CD4-positive, alpha-beta T cell treated with Interleukin-4 for 4 hours (primary cell): ENCODE results near the gene AHCYL1.
"Not testable (repeated sequence)": the region's sequence is repeated elsewhere in the genome, so short reads cannot be mapped to it uniquely, and the experiment has no call there.

Source experiments
- DNase-seq: peaks from one replicate; pipeline ENCODE4 v3.0.0-alpha.2; 2020

The AHCYL1 gene

GRCh38 chr1:109984456-109985246, at the start of gene AHCYL1:
Gene AHCYL1 (plus strand): TSS chr1:109984765. CDS start chr1:109985053, 288 bp downstream.
- DNase-seq = peak; percentile 98

DNA sequence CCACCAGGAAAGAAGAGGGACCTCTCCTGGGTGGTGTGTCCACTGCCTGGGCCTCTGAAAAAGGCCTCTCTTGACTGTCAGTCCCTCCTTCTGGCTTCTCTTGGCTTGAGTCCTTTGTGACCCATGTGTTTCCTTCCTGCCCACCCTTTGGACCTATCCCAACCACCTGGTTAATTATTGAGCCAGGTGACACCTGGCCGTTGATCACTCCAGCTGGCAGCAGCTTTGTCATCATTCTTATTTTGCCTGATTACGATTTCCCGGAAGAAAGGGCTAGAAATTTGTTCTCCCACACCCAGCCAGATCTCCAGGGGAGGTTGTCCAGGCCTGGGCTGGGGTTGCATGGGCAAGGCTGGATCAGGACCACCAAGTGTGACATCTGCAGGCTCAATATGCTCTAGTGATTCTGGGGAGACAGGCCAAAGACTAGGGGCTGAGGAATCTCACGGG, 49.1 kb upstream of the AHCYL1 start:
- no peak for DNase-seq

- DNase-seq = no peak
These were observed 46.8 kb upstream of the AHCYL1 start for GRCh38 chr1:109937738-109938137.

DNA sequence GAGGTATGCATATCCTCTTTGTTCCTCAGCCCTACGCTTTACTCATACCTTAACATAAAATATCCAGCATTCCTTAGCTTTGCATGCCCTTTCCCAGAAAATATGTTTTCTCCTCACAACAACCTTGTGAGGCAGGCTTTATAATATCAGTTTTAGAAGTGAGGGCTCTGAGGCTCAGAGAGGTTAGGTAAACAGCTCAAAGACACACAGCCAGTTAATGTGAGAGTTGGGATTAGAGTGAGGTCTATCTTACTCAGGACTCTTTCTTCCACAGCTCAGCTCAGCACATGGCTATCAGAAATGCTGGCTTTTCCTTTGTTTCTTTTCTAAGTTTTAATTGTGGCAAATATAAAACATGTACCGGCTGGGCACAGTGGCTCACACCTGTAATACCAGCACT, 46.0 kb upstream of the AHCYL1 start:
- no peak for DNase-seq

DNA sequence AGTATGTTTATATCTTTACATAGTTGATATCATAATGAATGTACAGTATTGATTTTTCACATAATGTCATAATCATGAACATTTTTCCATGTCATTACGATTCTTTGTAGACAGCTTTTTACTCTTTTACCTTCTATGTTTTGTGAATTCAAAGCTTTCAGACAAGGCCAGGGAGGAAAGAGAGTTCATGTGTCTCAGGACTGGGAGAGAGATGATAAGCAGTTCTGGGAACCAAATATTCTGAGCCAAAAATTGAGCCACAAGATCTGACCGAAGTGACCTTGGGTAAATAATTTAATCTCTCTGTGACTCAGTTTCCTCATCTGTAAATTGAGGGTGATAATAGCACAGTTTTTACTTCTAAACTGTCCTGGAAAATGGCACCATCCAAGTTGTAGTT, 42.1 kb upstream of the AHCYL1 start:
- DNase-seq = no peak

- no peak for DNase-seq
These were observed 40.0 kb upstream of the AHCYL1 start for GRCh38 chr1:109944541-109944940.

DNA sequence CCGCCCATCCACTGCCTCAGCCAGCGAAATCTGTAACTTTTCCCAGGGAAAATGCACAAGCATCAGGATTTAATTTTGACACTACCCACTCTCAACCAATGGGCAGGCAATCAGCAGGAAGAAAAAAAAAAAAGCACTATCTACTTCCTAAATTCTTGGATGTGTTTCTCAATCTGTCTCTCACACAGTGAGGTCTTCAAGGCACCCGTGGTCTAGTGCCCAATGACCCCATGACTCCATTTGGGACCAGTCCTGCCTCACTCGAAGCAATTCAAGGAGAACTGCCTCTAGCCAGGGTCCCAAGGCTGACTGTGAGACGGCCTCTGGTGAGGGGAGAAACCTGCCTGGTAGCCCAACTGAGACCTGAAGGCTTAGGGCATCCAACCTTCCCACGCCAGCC, 38.1 kb upstream of the AHCYL1 start:
- DNase-seq = no peak

DNA sequence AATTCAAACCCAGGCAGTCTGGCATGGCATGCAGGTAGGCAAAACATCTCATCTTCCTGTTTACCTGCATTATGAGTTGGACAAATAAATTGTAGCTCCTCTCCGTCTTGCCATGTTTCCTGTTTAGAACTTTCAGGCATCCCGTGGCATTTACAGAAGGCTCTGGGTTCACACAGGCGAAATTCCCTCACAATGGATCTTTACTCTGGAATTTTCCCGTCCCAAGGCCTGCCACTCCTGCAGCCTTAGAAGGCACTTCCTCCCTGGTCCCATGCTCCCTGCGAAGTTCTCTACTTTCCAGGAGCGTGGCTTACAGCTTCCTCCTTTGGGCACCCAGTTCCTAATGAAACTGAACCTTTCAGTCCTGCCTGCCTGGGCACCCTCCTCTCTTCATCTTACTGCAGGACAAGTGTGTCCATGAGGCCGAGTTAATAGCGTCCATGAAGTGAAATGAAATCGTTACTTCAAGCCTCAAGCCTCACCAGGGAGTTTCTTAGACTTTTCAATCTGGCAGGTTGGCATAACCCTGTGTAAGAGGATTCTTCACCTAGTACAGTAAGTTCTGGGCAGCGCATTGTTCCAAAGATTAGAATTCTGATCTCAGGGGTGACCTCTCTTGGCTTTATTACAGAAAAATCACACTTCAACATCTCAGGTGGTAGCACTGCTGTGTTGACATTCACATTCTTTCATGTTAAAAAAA, 36.8 kb upstream of the AHCYL1 start:
- no peak for DNase-seq

- DNase-seq = no peak
These were observed 36.3 kb upstream of the AHCYL1 start for GRCh38 chr1:109948285-109948630.

DNA sequence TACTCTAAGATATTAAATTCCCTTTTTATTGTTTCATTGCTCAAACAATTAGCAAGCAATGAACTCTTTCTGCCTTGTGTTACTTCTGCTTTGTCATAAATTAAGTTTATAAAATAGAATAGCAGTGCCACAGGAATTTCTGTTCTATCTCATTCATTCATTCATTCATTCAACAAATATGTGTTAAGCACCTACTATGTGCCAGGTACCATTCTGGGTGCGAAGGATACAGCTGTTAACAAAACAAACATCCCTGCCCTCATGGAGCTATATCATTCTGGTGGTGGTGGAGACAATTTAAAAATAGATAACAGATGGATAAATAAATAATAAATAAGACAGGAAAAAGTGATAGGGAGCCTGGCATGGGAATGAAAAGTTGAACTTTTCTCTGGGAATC, 34.5 kb upstream of the AHCYL1 start:
- no peak for DNase-seq

- DNase-seq = no peak
These were observed 34.1 kb upstream of the AHCYL1 start for GRCh38 chr1:109950509-109950908.

GRCh38 chr1:109951501-109951900, 33.1 kb upstream of the AHCYL1 start:
- not testable (repeated sequence) for DNase-seq

- DNase-seq = no peak
These were observed 30.5 kb upstream of the AHCYL1 start for GRCh38 chr1:109954041-109954512.

GRCh38 chr1:109959632-109959973, 25.0 kb upstream of the AHCYL1 start:
- DNase-seq = no peak

DNA sequence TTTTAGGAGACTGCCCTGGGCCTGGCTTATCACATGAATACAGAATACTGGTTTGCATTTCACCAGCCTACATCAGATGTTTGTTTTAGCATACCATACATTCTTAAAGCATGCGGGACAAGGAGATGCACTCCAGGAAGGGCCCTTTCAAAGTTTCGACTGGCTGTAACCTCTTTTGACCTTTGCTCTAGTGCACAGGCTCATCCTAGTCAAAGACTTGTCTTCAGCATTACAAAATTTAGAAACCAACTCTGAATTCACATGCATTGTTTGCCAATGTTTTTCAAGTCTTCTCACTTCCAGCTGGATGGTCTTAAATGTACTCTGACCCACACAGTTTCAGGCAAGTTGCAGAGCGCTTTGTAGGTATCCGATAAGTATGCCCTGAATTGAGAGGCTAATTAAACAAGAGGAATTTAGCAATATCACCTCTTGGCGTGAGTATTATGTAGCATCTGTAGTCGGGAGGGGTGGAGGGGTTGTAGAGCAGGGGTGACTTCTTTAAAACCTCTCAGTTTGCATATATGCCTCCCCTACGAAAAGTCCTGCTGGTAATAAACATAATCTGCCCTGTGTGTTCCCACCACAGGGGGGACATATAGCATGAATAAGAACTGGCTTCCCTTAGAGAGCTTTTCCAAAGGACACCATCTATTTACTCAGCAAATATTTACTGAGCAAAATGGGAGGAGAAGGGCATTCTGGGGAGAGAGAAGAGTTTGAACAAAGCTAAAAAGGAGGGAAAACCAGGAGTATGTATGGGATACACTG, 24.4 kb upstream of the AHCYL1 start:
- DNase-seq = no peak

- no peak for DNase-seq
These were observed 23.8 kb upstream of the AHCYL1 start for GRCh38 chr1:109960745-109961094.

DNA sequence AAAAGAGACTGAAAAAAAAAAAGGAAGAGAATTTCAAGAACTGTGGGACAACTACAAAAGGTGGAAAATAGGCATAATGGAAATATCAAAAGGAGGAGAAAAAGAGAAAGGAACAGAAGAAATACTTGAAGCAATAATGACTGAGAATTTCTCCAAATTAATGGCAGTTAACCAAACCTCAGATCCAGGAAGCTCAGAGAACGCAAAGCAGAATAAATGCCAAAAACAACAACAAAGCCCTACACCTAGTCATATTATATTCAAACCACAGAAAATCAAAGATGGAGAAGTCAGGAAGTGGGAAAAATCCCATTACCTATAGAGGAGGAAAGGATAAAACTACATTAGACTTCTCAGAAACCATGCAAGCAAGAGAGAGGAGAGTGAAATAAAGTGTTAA, 20.7 kb upstream of the AHCYL1 start:
- DNase-seq = no peak

GRCh38 chr1:109969146-109969829, 15.3 kb upstream of the AHCYL1 start:
- DNase-seq = no peak

- DNase-seq = no peak
These were observed 14.7 kb upstream of the AHCYL1 start for GRCh38 chr1:109969907-109970306.

DNA sequence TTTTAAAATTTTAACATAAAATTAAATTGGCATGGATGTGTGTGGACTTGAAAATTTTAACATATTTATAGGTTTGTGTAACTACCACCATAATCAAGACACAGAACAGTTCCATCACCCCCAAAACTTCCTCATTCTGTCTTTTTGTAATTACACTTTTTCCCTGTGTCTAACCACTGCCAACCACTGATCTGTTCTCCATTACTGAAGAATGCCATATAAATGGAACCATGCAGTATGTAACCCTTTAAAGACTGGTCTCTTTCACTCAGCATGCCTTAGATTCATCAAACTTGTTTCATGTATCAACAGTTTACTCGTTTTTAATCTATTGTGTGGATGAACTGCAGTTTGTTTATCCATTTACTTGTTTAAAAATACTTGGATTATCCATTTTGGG, 13.0 kb upstream of the AHCYL1 start:
- no peak for DNase-seq

GRCh38 chr1:109974191-109974590, 10.4 kb upstream of the AHCYL1 start:
- DNase-seq = no peak

- no peak for DNase-seq
These were observed 8.8 kb upstream of the AHCYL1 start for GRCh38 chr1:109975718-109976117.

GRCh38 chr1:109976762-109977161, 7.8 kb upstream of the AHCYL1 start:
- no peak for DNase-seq
